ENCODE measurements around the gene LARGE1. TPM values are rescaled to one million over a fixed set of nuclear protein-coding genes. Genes with fewer than 3 reads are reported as not detected.

The LARGE1 gene
- total and polyA plus RNA-seq, 7 donors = 14.9 to 91.6 (median 46.1) TPM

- no peak overlapping the region for H3K27ac ChIP-seq
- no peak for DNase-seq
- intact Hi-C loops (cut with DNase I) = loop anchor here in 1 of 2 donors (5.0 kb wide), 1 partner anchor 37 kb away; no protein-coding TSS in a partner anchor
Observed at GRCh38 chr22:33564683-33565082, 355.6 kb downstream of the LARGE1 start.

GRCh38 chr22:33563220-33563964 is 356.9 kb downstream of the LARGE1 start:
- no peak for TF ChIP-seq CTCF (IDR thresholded peaks at IDR 0.05)
- 49 to 58% (median 54%) methylated on average over 14 of the region's 14 CpGs for WGBS, 3 donors
- intact Hi-C loops (cut with DNase I) = loop anchor here in 1 of 2 donors (5.0 kb wide), 1 partner anchor 36 kb away; no protein-coding TSS in a partner anchor
- Histone ChIP-seq H3K4me1 (no peaks in the 10 kb centered on the region), H3K36me3 (ENCODE audit: insufficient read depth in 1 of 2, low read depth in 1 of 2) (no peaks in the 10 kb centered on the region), H3K9me3 (no peaks in the 10 kb centered on the region), H3K27ac (no peak overlapping the region), H3K4me3 (no peak overlapping the region), H3K27me3 (ENCODE audit: insufficient read depth in 3 of 3, low read length in 2 of 3) (no peaks in the 10 kb centered on the region)
- ATAC-seq (no peak), DNase-seq (no peak)

More at GRCh38 chr22:33564683-33565082, 355.6 kb downstream of the LARGE1 start:
- H3K4me1 ChIP-seq = peaks cover 3% of the 10 kb centered on the region
- 77 to 79% (median 79%) methylated on average over 6 of the region's 6 CpGs for WGBS, 3 donors
- H3K4me3 ChIP-seq = no peak overlapping the region
- no peaks in the 10 kb centered on the region for H3K27me3 ChIP-seq (ENCODE audit: insufficient read depth in 3 of 3, low read length in 2 of 3)
- H3K36me3 ChIP-seq (ENCODE audit: insufficient read depth in 1 of 2, low read depth in 1 of 2) = no peaks in the 10 kb centered on the region
- TF ChIP-seq CTCF (IDR thresholded peaks at IDR 0.05) = no peak
- ATAC-seq = no peak
- no peaks in the 10 kb centered on the region for H3K9me3 ChIP-seq

GRCh38 chr22:33562501-33562900 is 357.8 kb downstream of the LARGE1 start:
- DNase-seq = no peak
- Histone ChIP-seq H3K27ac (no peak overlapping the region), H3K36me3 (ENCODE audit: insufficient read depth in 1 of 2, low read depth in 1 of 2) (no peaks in the 10 kb centered on the region), H3K4me1 (no peaks in the 10 kb centered on the region), H3K27me3 (ENCODE audit: insufficient read depth in 3 of 3, low read length in 2 of 3) (no peaks in the 10 kb centered on the region), H3K9me3 (no peaks in the 10 kb centered on the region), H3K4me3 (no peak overlapping the region)
- intact Hi-C loops (cut with DNase I) = loop anchor here in 1 of 2 donors (5.0 kb wide), 1 partner anchor 35 kb away; no protein-coding TSS in a partner anchor
- TF ChIP-seq CTCF (IDR thresholded peaks at IDR 0.05) = no peak
- no peak for ATAC-seq
- WGBS, 3 donors = 85 to 89% (median 88%) methylated on average over 6 of the region's 6 CpGs

- intact Hi-C loops (cut with DNase I) = loop anchor here in 1 of 2 donors (5.0 kb wide), 1 partner anchor 34 kb away; no protein-coding TSS in a partner anchor
- TF ChIP-seq CTCF (IDR thresholded peaks at IDR 0.05) = no peak
Observed at GRCh38 chr22:33561149-33561807, 359.0 kb downstream of the LARGE1 start.

More at GRCh38 chr22:33561149-33561807, 359.0 kb downstream of the LARGE1 start:
- ATAC-seq = no peak
- no peak for DNase-seq
- no peaks in the 10 kb centered on the region for H3K27me3 ChIP-seq (ENCODE audit: insufficient read depth in 3 of 3, low read length in 2 of 3)
- H3K27ac ChIP-seq = no peak overlapping the region
- H3K36me3 ChIP-seq (ENCODE audit: insufficient read depth in 1 of 2, low read depth in 1 of 2) = no peaks in the 10 kb centered on the region
- H3K9me3 ChIP-seq = no peaks in the 10 kb centered on the region
- no peaks in the 10 kb centered on the region for H3K4me1 ChIP-seq
- H3K4me3 ChIP-seq = no peak overlapping the region
- WGBS, 3 donors = 95 to 97% (median 96%) methylated on average over 9 of the region's 9 CpGs
